Inferior parietal cortex (tissue), 1 donor: Measurements from ENCODE around the gene PTPRR.

Experiments
- DNase-seq: peaks from one replicate; pipeline ENCODE4 v3.0.0-alpha.2; 2016; ENCODE audit errors: extremely low spot score

The PTPRR gene

GRCh38 chr12:70796989-70797388 lies 123.5 kb downstream of the PTPRR start:
- no peak for DNase-seq

- no peak for DNase-seq
These were observed 124.9 kb downstream of the PTPRR start for GRCh38 chr12:70795608-70796007.

- DNase-seq: no peak
These were observed 126.4 kb downstream of the PTPRR start for GRCh38 chr12:70794131-70794530.

GRCh38 chr12:70788774-70789173 lies 131.8 kb downstream of the PTPRR start:
- no peak for DNase-seq

- no peak for DNase-seq
These were observed 132.9 kb downstream of the PTPRR start for GRCh38 chr12:70787612-70788011.

GRCh38 chr12:70785896-70786295 lies 134.6 kb downstream of the PTPRR start:
- no peak for DNase-seq

GRCh38 chr12:70784042-70784668 lies 136.4 kb downstream of the PTPRR start:
- no peak for DNase-seq

GRCh38 chr12:70783455-70783854 lies 137.1 kb downstream of the PTPRR start:
- DNase-seq: no peak

- DNase-seq: no peak
These were observed 141.3 kb downstream of the PTPRR start for GRCh38 chr12:70779250-70779649.

GRCh38 chr12:70774055-70774454 lies 146.5 kb downstream of the PTPRR start:
- no peak for DNase-seq

GRCh38 chr12:70772836-70773235 lies 147.7 kb downstream of the PTPRR start:
- no peak for DNase-seq

GRCh38 chr12:70771581-70771980 lies 149.0 kb downstream of the PTPRR start:
- no peak for DNase-seq

GRCh38 chr12:70763666-70764065 lies 156.9 kb downstream of the PTPRR start:
- DNase-seq: no peak

GRCh38 chr12:70762000-70762399 lies 158.5 kb downstream of the PTPRR start:
- no peak for DNase-seq

- no peak for DNase-seq
These were observed 161.2 kb downstream of the PTPRR start for GRCh38 chr12:70759161-70759918.

GRCh38 chr12:70758494-70758845 lies 162.1 kb downstream of the PTPRR start:
- DNase-seq: no peak

- DNase-seq: no peak
These were observed 162.6 kb downstream of the PTPRR start for GRCh38 chr12:70757830-70758493.

- DNase-seq: no peak
These were observed 163.7 kb downstream of the PTPRR start for GRCh38 chr12:70756791-70757190.

- DNase-seq: no peak
These were observed 164.4 kb downstream of the PTPRR start for GRCh38 chr12:70756118-70756517.

- DNase-seq: no peak
These were observed 166.2 kb downstream of the PTPRR start for GRCh38 chr12:70754330-70754741.

- no peak for DNase-seq
These were observed 168.2 kb downstream of the PTPRR start for GRCh38 chr12:70752327-70752726.

GRCh38 chr12:70749931-70750330 lies 170.6 kb downstream of the PTPRR start:
- no peak for DNase-seq

GRCh38 chr12:70748809-70749208 lies 171.7 kb downstream of the PTPRR start:
- no peak for DNase-seq
